Adipocyte (in vitro differentiated cells): ENCODE results near the gene ANKRD13C.

Experiments
- DNase-seq: peaks from one replicate; pipeline ENCODE4 v3.0.0-alpha.2; 2015; ENCODE audit warnings: low read depth
- H3K27me3 ChIP-seq: replicated peaks from 2 replicates; pipeline ENCODE4 v1.7.0; 2013; ENCODE audit warnings: mild to moderate bottlenecking, low read length, moderate library complexity; ENCODE audit not compliant: control insufficient read depth, insufficient read depth
- H3K36me3 ChIP-seq: 2 replicates; pipeline ENCODE4 v1.7.0; 2013; ENCODE audit warnings: low read length, mild to moderate bottlenecking, moderate library complexity; ENCODE audit not compliant: control insufficient read depth, insufficient read depth, severe bottlenecking
- H3K4me1 ChIP-seq: 2 replicates; pipeline ENCODE4 v1.7.0; 2013; ENCODE audit warnings: mild to moderate bottlenecking, low read length, moderate library complexity; ENCODE audit not compliant: control insufficient read depth, insufficient read depth
- H3K4me3 ChIP-seq: 2 replicates; pipeline ENCODE4 v1.7.0; 2013; ENCODE audit warnings: mild to moderate bottlenecking, low read length, moderate library complexity
- H3K9ac ChIP-seq: 2 replicates; pipeline ENCODE4 v1.7.0; 2013; ENCODE audit warnings: mild to moderate bottlenecking, low read length, moderate library complexity
- H3K9me3 ChIP-seq: 2 replicates; pipeline ENCODE4 v1.7.0; 2013; ENCODE audit warnings: mild to moderate bottlenecking, low read length, moderate library complexity; ENCODE audit not compliant: control insufficient read depth

Gene ANKRD13C

DNA sequence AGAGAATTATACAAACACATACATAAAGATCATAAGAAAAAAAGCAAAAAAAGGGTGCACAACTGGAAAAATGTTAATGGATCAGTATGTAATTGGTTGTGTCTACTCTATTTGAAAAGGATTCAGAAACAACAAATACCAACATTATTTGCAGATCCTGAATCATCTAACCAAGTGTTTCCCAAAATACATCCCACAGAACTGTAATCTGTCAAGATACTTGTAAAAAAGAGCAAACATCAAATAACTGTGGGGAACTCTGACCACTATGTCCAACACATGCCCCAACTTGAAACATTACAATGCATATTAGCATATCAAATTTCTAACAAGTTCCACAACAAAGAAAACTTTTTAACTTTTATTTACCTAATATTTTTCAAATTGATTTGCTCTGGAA is 22.6 kb downstream of the ANKRD13C start:
- H3K36me3 ChIP-seq = peaks cover 11% of the 10 kb centered on the region
- H3K9me3 ChIP-seq = no peaks in the 10 kb centered on the region
- no peak overlapping the region for H3K4me3 ChIP-seq
- H3K9ac ChIP-seq = no peak overlapping the region
- H3K27me3 ChIP-seq = no peaks in the 10 kb centered on the region
- peaks cover 12% of the 10 kb centered on the region for H3K4me1 ChIP-seq
- DNase-seq = no peak

- Histone ChIP-seq H3K36me3 (peaks cover 4% of the 10 kb centered on the region), H3K27me3 (no peaks in the 10 kb centered on the region), H3K9me3 (no peaks in the 10 kb centered on the region), H3K4me3 (no peak overlapping the region), H3K4me1 (peaks cover 12% of the 10 kb centered on the region), H3K9ac (no peak overlapping the region)
- DNase-seq = peak; percentile 12
These were observed 27.0 kb downstream of the ANKRD13C start for GRCh38 chr1:70327306-70328076.

- peaks cover 7% of the 10 kb centered on the region for H3K36me3 ChIP-seq
These were observed 29.8 kb downstream of the ANKRD13C start for GRCh38 chr1:70324683-70325082.

DNA sequence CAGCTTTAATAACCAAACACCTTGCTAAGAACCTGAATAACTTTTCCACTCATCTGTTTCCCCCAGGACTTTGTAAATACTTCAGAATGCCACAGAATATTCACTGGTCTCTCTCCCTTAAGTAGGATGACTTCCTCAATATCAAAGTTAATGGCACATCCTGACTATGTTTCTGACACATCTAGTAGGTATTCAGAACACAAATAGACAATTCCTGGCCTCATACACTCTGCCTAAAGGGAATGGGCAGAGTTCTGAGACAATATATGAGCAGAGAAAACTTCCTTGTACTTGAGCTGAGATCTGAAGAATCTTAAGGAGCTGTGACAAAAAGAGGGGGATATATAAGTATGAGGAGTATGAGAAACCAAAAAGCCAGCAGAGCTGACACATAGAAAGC is 34.8 kb downstream of the ANKRD13C start:
- Histone ChIP-seq H3K9me3 (no peaks in the 10 kb centered on the region), H3K27me3 (no peaks in the 10 kb centered on the region), H3K4me1 (peaks cover 11% of the 10 kb centered on the region), H3K4me3 (no peak overlapping the region), H3K36me3 (peaks cover 7% of the 10 kb centered on the region), H3K9ac (no peak overlapping the region)
- DNase-seq = peak; percentile 40

More at GRCh38 chr1:70324683-70325082, 29.8 kb downstream of the ANKRD13C start:
- Histone ChIP-seq H3K4me1 (peaks cover 12% of the 10 kb centered on the region), H3K27me3 (no peaks in the 10 kb centered on the region), H3K9me3 (no peaks in the 10 kb centered on the region), H3K9ac (no peak overlapping the region), H3K4me3 (no peak overlapping the region)
- no peak for DNase-seq

DNA sequence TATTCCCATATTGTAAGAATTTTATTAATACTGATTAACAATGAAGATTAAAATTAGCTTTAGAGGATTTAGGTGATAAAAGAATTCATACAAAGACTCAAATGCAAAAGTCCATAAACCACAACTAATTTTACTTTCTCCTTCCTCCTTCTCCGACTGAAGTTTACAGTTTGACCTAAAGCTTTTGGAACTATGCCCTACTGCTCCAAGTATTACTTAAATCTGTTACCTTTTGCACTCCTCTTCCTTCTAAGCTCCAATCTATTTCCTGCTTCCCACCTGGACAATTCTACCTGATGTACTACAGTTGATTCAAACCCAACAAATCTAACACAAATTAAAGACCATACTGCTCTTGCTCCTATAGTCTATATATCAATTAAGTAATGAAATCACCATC is 36.3 kb downstream of the ANKRD13C start:
- Histone ChIP-seq H3K4me3 (no peak overlapping the region), H3K9ac (no peak overlapping the region), H3K27me3 (no peaks in the 10 kb centered on the region), H3K4me1 (peaks cover 11% of the 10 kb centered on the region), H3K36me3 (peaks cover 3% of the 10 kb centered on the region), H3K9me3 (no peaks in the 10 kb centered on the region)
- DNase-seq = no peak

DNA sequence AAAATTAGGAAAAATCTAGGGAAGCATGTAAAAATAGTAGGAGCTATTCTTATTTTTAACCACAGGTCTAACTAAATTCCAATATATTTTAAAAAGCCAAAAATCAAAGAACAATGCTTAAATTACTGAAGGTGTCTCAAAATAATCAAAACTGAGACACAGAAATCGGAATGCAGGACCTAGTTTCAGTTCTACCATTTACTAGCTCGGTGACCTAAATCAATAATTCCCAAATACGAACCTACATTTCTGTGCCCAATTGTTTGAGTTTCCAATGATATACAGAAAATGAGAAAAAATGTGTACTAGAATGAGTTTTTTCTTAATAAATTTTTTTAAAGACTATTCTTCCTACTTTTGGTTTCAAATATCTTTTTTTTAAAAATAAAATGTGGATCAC is 37.4 kb downstream of the ANKRD13C start:
- Histone ChIP-seq H3K4me3 (no peak overlapping the region), H3K9me3 (no peaks in the 10 kb centered on the region), H3K9ac (no peak overlapping the region), H3K36me3 (peaks cover 3% of the 10 kb centered on the region), H3K4me1 (peaks cover 11% of the 10 kb centered on the region), H3K27me3 (no peaks in the 10 kb centered on the region)
- no peak for DNase-seq

GRCh38 chr1:70315782-70316181 is 38.7 kb downstream of the ANKRD13C start:
- H3K27me3 ChIP-seq = no peaks in the 10 kb centered on the region
- H3K4me1 ChIP-seq = peaks cover 11% of the 10 kb centered on the region
- H3K36me3 ChIP-seq = peaks cover 4% of the 10 kb centered on the region
- H3K9ac ChIP-seq = no peak overlapping the region
- DNase-seq = no peak
- no peak overlapping the region for H3K4me3 ChIP-seq
- H3K9me3 ChIP-seq = no peaks in the 10 kb centered on the region

GRCh38 chr1:70314706-70315304 is 39.7 kb downstream of the ANKRD13C start:
- no peak for DNase-seq
- no peak overlapping the region for H3K4me3 ChIP-seq
- H3K27me3 ChIP-seq = no peaks in the 10 kb centered on the region

DNA sequence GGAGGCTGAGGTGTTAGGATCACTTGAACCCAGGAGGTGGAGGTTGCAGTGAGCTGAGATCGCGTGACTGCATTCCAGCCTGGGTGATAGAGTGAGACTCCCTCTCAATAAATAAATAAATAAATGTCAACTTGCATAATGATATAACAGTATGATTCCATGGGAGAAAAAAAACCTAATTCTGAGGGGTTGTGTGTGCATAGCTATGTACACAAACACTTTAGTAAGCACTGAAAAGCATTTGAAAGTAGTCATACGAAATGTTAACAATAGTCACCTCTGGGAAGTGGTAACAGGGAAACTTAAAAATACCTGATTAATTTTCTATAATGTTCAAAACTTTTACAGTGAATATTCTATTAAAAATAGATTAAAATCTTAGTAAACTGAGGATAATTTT is 43.2 kb downstream of the ANKRD13C start:
- no peak for DNase-seq
- no peak overlapping the region for H3K9ac ChIP-seq
- no peak overlapping the region for H3K4me3 ChIP-seq

More at GRCh38 chr1:70314706-70315304, 39.7 kb downstream of the ANKRD13C start:
- peaks cover 4% of the 10 kb centered on the region for H3K4me1 ChIP-seq
- H3K9me3 ChIP-seq = no peaks in the 10 kb centered on the region
- H3K36me3 ChIP-seq = peaks cover 4% of the 10 kb centered on the region
- H3K9ac ChIP-seq = no peak overlapping the region

DNA sequence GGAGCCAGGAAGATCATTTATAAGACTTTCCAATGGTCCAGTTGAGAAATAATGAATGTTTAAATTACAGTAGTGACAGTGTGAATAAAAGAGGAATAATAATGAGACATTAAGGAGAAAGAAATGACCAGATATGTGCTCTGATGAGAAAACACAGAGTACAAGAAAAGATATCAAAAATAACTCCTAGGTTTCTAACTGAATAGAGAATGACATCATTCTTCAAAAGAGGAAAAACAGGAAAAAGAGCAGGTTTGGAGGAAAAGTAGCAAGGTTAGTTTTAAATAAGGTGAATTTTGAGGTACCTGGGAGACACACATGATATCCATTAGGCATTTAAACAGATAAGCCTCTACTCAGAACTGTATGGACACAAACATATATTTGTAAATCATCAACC is 55.0 kb downstream of the ANKRD13C start:
- Histone ChIP-seq H3K36me3 (peaks cover 52% of the 10 kb centered on the region), H3K27me3 (no peaks in the 10 kb centered on the region), H3K9me3 (no peaks in the 10 kb centered on the region), H3K9ac (no peak overlapping the region), H3K4me1 (peaks cover 9% of the 10 kb centered on the region), H3K4me3 (no peak overlapping the region)
- no peak for DNase-seq

More for the DNA sequence above, 43.2 kb downstream of the ANKRD13C start:
- no peaks in the 10 kb centered on the region for H3K27me3 ChIP-seq
- H3K4me1 ChIP-seq = no peaks in the 10 kb centered on the region
- no peaks in the 10 kb centered on the region for H3K9me3 ChIP-seq
- peaks cover 24% of the 10 kb centered on the region for H3K36me3 ChIP-seq

- H3K36me3 ChIP-seq = peaks cover 78% of the 10 kb centered on the region
- peaks cover 9% of the 10 kb centered on the region for H3K4me1 ChIP-seq
- H3K4me3 ChIP-seq = no peak overlapping the region
These were observed 58.8 kb downstream of the ANKRD13C start for GRCh38 chr1:70295749-70296148.

More at GRCh38 chr1:70295749-70296148, 58.8 kb downstream of the ANKRD13C start:
- H3K9ac ChIP-seq = no peak overlapping the region
- DNase-seq = no peak
- H3K27me3 ChIP-seq = no peaks in the 10 kb centered on the region
- H3K9me3 ChIP-seq = no peaks in the 10 kb centered on the region
